ENCODE measurements around the gene SLC25A47. TPM values are rescaled to one million over a fixed set of nuclear protein-coding genes. Genes with fewer than 3 reads are reported as not detected.

SLC25A47 gene
- total RNA-seq, 1 experiment from 2014 or later: 0.13 TPM

- H4K20me1 ChIP-seq (ENCODE audit: control insufficient read depth, insufficient read depth, insufficient read length): no peaks in the 10 kb centered on the region
- H3K14ac ChIP-seq (ENCODE audit: insufficient read depth, low read length): no peak overlapping the region
- peaks cover 2% of the 10 kb centered on the region; the same call in 1 of the 2 replicates for H3K79me2 ChIP-seq (ENCODE audit: insufficient read depth, low read length)
- Mint-ChIP-seq H3K27me3 (ENCODE audit: low read depth) (no peaks in the 10 kb centered on the region), H3K9me3 (no peaks in the 10 kb centered on the region), H3K4me3 (no peak overlapping the region), H3K27ac (peak overlapping the region in 1 of 3 experiments; percentile 53; a peak in 2 of 7 replicates), H3K36me3 (ENCODE audit: insufficient read depth in 1 of 3, low read depth in 3 of 3) (peaks cover 35 to 75% (median 55%) of the 10 kb centered on the region in 3 experiments), H3K4me1 (no peaks in the 10 kb centered on the region)
- H3K27ac ChIP-seq (ENCODE audit: insufficient read length, low read depth, low read length): no peak overlapping the region
- no peak overlapping the region for H3K4ac ChIP-seq (ENCODE audit: low read depth, low read length)
- H3K9ac ChIP-seq (ENCODE audit: extremely low read depth, insufficient read length, low read length): no peak overlapping the region
- no peak overlapping the region for H2AFZ ChIP-seq (ENCODE audit: low read length)
- H2BK120ac ChIP-seq (ENCODE audit: low read depth, low read length, poor library complexity, severe bottlenecking): no peak overlapping the region
- no peaks in the 10 kb centered on the region for H3K23me2 ChIP-seq (ENCODE audit: insufficient read length, low read depth, low read length, poor library complexity, severe bottlenecking)
- H2BK12ac ChIP-seq (ENCODE audit: insufficient read length, low read depth, low read length): no peak overlapping the region
- no peak overlapping the region for H4K8ac ChIP-seq (replicated peaks; ENCODE audit: insufficient read length, low read depth, low read length)
- no peak for DNase-seq
- H3K79me1 ChIP-seq (ENCODE audit: insufficient read depth, low read depth, low read length, poor library complexity, severe bottlenecking): no peaks in the 10 kb centered on the region
- H3K4me1 ChIP-seq (ENCODE audit: insufficient read depth, low read length): no peaks in the 10 kb centered on the region
- no peak overlapping the region for H3T11ph ChIP-seq (ENCODE audit: low read length)
- no peak overlapping the region for H3K4me2 ChIP-seq (ENCODE audit: insufficient read depth, insufficient read length, low read length)
- H3K56ac ChIP-seq (ENCODE audit: insufficient read length, low read depth, low read length): no peak overlapping the region
- H2BK5ac ChIP-seq (ENCODE audit: insufficient read length, low read length): no peak overlapping the region
- H3K23ac ChIP-seq (ENCODE audit: insufficient read length, low read depth, low read length): no peak overlapping the region
- H2BK20ac ChIP-seq (ENCODE audit: low read depth, low read length, poor library complexity, severe bottlenecking): no peak overlapping the region
- no CpG with 5 or more reads among the region's 7 CpGs for WGBS (ENCODE audit: extremely low coverage, insufficient read length, low lambda C conversion rate)
- H3K9me3 ChIP-seq (ENCODE audit: control insufficient read depth, low read depth, low read length): no peaks in the 10 kb centered on the region
- no peak overlapping the region for H2BK15ac ChIP-seq (ENCODE audit: low read depth, low read length)
- H4K5ac ChIP-seq (ENCODE audit: insufficient read length, low read depth, low read length): no peak overlapping the region
- no peak overlapping the region for H2AK5ac ChIP-seq (ENCODE audit: insufficient read length, low read length)
- TF ChIP-seq CTCF (conservative IDR thresholded peaks at IDR 0.05): no peak
- H4K91ac ChIP-seq (ENCODE audit: insufficient read length, low read depth, low read length): no peak overlapping the region
- no peak overlapping the region for H3K18ac ChIP-seq (ENCODE audit: insufficient read length, low read depth, low read length)
- no peaks in the 10 kb centered on the region for H3K27me3 ChIP-seq (ENCODE audit: insufficient read depth, low read length)
Observed at GRCh38 chr14:100365741-100366140, 42.6 kb downstream of the SLC25A47 start.
